GM18519 (cell line): Measurements from ENCODE around the gene PLRG1.
A peak's percentile ranks its signal among the peaks of the same experiment; 100 is the strongest.

Source experiments
- ATAC-seq: cut with Tn5 transposase; IDR thresholded peaks from one replicate; pipeline ENCODE4 v1.9.1; 2021; ENCODE audit warnings: mild to moderate bottlenecking, moderate library complexity; ENCODE audit not compliant: unreplicated experiment, low FRiP score

PLRG1 gene

DNA sequence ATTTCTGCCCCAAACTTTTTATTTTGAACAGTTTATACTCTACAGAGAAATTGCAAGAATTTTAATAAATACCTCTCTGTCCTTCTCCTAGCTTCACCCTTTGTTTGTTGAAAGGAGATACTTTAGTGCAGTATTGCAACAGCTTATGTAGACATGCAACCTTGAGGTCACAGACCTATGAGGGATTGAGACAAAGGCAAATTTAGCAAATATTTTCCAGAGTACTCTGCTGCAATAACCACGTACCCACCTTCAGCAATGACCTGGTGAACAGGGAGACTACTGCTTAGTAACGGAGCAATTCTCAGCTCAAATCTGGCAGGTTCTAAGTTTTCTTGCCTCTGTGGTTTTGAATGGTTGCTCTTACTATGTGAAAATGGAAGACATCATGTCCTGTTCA is 27.1 kb upstream of the PLRG1 start:
- no peak for ATAC-seq

DNA sequence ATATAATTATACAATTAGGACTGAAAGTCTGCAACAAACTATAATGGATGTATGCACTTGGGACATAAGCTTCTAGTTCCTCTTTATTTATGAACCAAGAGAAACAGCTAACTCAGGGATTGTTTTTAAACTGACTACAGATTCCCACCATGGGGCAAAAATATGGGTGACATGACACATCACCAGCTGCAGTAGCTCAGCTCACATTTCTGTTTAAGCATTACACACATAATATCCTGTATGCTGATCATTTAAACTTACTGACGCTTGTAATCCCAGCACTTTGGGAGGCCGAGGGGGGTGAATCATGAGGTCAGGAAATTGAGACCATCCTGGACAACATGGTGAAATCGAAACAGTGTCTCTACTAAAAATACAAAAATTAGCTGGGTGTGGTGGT is 24.1 kb upstream of the PLRG1 start:
- no peak for ATAC-seq

DNA sequence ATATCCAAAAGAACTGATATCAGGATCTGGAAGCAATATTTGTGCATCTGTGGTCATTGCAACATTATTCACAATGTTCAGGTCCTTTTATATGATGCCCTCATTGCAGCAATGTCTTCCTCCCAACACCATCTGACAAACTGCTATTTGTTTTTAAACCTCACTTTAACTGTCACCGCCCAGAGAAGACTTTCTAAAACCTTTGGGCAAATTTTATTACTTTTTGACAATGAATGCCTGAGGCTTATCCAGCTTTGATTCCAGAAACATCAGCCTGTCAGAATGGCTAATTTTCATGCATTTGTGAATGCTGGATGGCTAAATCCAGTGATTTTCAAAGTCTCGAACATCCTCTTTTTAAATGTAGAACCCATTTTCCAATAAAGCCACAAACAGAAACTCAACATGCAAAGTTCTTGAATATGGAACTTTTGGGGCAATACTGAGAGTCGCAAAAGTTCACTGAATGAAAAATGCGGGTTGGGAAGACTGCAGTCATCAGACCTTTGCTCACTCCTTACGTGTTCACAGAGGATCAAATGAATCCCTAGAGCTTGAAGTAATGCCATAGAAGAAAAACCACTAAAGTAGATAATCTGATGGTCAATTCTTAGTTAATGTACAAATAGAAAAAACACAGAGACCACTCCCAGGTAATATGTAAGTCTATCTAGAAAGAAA is 23.1 kb upstream of the PLRG1 start:
- no peak for ATAC-seq

DNA sequence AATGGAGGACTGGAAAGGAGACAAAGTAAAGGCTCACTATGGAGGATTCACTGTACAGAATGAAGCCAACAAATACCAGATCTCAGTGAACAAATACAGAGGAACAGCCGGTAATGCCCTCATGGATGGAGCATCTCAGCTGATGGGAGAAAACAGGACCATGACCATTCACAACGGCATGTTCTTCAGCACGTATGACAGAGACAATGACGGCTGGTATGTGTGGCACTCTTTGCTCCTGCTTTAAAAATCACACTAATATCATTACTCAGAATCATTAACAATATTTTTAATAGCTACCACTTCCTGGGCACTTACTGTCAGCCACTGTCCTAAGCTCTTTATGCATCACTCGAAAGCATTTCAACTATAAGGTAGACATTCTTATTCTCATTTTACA is 19.4 kb upstream of the PLRG1 start:
- ATAC-seq: no peak

DNA sequence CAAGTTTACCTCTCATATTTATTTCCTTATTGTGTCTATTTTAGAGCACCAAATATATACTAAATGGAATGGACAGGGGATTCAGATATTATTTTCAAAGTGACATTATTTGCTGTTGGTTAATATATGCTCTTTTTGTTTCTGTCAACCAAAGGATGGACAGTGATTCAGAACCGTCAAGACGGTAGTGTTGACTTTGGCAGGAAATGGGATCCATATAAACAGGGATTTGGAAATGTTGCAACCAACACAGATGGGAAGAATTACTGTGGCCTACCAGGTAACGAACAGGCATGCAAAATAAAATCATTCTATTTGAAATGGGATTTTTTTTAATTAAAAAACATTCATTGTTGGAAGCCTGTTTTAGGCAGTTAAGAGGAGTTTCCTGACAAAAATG is 18.8 kb upstream of the PLRG1 start:
- no peak for ATAC-seq

DNA sequence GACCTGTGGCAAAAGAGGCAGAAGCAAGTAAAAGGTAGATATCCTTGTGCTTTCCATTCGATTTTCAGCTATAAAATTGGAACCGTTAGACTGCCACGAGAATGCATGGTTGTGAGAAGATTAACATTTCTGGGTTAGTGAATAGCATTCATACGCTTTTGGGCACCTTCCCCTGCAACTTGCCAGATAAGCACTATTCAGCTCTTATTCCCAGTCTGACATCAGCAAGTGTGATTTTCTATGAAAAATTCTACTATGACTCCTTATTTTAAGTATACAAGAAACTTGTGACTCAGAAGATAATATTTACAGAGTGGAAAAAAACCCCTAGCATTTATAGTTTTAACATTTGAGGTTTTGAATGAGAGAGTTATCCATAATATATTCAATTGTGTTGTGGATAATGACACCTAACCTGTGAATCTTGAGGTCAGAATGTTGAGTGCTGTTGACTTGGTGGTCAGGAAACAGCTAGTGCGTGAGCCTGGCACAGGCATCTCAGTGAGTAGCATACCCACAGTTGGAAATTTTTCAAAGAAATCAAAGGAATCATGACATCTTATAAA is 16.5 kb upstream of the PLRG1 start:
- no peak for ATAC-seq

DNA sequence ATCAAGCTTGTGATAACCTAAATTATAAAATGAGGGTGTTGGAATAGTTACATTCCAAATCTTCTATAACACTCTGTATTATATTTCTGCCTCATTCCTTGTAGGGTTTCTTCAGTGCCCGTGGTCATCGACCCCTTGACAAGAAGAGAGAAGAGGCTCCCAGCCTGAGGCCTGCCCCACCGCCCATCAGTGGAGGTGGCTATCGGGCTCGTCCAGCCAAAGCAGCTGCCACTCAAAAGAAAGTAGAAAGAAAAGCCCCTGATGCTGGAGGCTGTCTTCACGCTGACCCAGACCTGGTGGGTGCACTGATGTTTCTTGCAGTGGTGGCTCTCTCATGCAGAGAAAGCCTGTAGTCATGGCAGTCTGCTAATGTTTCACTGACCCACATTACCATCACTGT is 15.5 kb upstream of the PLRG1 start:
- ATAC-seq: no peak

DNA sequence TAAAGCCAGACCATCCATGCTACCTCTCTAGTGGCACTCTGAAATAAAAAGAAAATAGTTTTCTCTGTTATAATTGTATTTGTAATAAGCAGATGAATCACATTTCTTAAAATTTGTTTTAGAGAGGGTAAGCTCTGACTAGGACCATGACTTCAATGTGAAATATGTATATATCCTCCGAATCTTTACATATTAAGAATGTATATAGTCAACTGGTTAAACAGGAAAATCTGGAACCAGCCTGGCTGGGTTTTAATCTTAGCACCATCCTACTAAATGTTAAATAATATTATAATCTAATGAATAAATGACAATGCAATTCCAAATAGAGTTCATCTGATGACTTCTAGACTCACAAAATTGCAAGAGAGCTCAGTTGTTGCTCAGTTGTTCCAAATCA is 14.1 kb upstream of the PLRG1 start:
- no peak for ATAC-seq

DNA sequence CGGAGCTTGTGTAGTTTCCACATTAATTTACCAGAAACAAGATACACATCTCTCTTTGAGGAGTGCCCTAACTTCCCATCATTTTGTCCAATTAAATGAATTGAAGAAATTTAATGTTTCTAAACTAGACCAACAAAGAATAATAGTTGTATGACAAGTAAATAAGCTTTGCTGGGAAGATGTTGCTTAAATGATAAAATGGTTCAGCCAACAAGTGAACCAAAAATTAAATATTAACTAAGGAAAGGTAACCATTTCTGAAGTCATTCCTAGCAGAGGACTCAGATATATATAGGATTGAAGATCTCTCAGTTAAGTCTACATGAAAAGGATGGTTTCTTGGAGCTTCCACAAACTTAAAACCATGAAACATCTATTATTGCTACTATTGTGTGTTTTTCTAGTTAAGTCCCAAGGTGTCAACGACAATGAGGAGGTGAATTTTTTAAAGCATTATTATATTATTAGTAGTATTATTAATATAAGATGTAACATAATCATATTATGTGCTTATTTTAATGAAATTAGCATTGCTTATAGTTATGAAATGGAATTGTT is 12.6 kb upstream of the PLRG1 start, which contains the start of gene FGB:
FGB (plus strand) TSS at position 315 of the 558 bp plus-strand sequence; CDS start at position 323, 8 bp downstream.
- no peak for ATAC-seq

DNA sequence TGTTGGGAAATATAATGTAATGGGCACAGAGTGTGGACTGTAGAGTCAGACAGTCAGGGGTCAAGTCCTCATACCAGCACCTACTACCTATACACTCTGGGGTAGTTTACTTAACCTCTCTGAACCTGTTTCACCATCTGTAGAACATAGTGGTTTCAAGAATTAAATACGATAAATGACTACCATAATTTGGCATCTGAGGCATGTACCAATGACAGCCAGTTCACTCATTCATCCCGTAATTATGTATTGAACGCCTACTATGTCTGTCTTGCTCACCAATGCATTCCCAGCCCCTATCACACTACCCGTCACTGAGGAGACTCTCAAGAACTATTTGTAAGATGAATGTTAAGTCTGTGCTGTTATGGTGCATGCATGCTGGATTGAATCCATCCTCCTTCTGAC is 10.6 kb upstream of the PLRG1 start:
- ATAC-seq: no peak

DNA sequence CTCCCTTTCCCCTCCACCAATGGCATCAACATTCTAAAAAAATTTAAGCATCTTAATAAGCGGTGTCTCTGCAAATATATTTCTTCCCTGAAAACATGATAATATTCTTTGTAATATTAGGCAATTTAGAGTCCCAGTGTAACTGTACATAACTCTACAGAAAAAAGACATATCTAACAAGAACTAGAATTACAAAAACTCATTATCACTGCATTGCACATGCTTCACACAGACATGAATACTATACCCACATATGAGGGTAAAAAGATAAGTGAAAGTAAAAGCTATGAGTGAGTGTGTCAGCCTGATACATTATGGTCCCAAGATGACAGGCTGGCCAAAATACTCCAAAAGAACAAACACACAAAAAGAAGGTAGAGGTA is 10.2 kb upstream of the PLRG1 start:
- no peak for ATAC-seq

DNA sequence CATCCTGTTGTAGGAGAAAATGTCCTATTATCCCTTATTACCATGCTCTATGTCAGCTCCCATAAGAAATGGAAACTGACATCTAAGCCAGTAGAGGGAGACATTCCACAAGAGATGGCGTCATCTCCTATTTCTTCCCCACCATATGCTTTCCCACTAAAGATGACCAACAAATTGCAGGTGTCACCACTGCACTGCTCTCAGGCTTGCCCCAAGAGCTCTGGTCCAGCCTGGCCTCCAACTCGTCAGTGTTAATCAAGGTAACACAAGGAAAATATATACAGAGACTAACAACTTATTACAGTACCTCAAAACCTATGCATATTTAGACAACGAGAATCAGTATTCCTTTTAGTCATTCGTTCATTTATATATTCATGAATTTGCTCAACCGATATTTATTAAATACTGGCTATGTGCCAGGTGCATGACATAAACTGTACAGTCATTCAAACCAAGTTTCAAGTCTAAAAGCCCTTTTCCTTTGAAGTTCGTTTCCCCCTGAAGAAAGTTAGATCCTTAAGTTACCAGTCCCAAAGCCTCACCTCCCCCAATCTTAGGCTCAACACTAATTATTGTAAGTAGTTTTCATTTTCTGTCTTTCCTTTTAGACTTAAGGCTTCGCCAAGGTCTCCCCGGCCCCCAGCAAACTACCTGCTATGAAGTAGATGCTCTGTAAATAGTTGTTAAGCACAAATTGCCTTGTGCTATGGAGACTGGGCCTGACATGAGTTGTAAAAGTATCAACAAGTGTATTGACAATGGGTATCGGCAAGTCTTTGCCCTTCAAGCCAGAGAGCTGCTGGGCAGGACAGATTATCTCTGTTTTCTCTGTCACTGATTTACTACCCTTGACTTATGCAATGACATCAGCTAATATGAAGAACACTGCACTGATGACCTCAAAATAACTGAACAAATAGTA is 9.6 kb upstream of the PLRG1 start:
- peak; percentile 79 for ATAC-seq

DNA sequence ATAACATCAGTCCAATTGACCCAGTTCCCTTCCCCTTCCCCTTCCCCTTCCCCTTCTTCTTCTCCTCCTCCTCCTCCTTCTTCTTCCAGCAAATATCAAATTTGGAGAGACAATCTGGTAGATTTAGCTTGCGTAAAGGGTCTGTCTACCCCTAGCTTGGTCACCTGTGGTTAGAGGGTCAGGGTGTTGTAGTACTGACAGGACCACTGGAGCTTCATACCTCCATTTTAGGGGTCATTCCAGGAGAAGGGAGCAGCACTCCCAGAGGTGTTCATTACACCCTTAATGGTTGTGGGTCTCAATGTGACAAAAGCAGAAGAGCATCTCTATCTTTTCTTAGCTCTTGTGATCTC is 8.9 kb upstream of the PLRG1 start:
- ATAC-seq: peak; percentile 12

DNA sequence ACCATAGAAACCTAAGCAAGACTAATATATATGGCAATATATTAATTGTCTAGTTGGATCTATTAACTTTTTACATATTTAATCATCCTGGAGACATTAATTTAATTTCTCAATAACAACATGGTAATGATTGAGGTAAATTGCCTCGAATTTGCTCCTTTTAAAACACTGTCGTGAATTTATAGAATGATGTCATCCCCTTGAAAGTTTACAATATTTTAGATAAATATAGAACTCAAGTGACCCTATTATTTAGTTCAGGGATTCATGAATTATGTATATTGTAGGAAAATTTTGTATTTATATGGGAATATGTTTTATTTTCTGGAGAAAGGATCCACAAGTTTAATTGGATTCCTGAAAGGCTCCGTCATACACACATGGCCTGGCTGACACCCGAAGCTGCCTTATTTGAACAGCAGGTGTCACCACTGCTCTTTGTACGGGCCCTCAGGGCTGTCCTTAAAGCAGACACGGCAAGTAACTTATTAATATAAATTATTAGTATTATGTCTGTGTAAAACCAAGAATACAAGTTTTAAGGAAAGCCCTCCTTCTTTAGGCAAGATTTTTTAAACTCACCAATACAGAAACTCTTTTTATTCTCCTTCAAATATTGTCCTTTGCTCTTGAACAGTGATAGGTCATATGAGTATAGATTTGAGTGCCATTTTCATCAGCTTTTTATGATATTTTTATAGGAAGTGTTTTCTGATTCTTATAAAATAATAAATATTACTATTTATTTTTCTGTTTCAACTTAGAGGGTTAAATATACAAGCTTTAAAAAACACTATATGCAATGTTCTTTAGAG is 1.9 kb upstream of the PLRG1 start:
- peak; percentile 49 for ATAC-seq

DNA sequence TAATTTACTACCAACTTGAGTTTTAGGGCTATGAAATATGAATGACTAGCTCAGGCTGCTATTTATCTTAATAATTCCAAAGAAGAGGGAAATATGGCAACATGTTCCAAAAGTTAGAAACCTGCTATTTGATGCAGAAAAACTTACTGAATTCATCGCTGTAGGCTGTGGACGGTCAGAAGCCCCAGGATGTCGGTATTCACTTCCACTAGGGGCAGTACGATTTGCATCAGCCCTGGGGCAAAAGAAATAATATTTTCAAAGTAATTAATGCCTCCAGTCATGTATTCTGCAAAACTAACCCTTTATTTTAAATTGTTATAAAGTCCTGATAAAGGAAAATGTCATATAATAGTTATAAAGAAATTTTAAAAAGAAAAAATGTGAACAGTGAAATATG is 4.5 kb downstream of the PLRG1 start:
- no peak for ATAC-seq

DNA sequence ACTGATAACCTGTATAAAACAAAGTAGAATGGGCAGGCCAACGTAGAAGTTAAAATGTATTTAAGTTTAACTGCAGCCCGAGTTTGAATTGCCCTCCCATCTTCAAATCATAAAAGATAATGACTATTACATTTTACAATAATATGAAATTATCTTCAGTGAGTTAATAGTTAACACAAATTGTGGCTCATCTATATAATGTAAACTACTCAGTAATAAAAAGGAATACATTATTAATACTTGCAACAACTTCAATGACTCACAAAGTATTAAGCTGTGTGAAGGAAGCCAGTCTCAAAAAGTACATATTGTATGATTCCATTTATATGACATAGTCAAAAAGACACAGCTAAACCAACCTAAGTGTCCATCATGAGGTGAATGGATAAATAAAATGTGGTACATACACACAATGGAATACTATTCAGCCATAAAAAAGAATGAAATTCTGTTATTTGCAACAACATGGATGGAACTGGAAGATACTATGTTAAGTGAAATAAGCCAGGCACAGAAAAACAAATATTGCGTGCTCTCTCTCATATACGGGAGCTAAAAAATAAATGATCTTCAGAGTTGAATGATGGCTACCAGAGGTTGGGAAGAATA is 7.8 kb downstream of the PLRG1 start:
- ATAC-seq: no peak

DNA sequence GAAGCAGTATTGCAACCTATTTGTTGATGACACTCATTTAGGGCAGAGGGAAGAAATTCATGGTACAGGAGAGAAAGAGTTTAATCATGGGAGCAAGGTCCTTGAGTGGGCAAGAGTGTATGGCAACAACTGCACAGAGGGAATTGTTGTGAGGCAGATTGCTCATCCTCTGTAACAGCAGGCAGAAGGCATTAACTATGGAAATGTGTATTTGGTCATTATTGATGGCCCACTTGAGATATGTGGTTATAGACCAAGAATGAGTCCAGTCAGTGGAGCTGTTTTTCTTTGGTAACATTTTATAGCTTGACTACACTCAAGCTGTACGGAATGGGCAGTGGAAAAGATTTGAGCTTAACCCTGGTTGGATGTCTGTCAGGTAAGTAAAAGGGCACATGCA is 15.9 kb downstream of the PLRG1 start:
- no peak for ATAC-seq

DNA sequence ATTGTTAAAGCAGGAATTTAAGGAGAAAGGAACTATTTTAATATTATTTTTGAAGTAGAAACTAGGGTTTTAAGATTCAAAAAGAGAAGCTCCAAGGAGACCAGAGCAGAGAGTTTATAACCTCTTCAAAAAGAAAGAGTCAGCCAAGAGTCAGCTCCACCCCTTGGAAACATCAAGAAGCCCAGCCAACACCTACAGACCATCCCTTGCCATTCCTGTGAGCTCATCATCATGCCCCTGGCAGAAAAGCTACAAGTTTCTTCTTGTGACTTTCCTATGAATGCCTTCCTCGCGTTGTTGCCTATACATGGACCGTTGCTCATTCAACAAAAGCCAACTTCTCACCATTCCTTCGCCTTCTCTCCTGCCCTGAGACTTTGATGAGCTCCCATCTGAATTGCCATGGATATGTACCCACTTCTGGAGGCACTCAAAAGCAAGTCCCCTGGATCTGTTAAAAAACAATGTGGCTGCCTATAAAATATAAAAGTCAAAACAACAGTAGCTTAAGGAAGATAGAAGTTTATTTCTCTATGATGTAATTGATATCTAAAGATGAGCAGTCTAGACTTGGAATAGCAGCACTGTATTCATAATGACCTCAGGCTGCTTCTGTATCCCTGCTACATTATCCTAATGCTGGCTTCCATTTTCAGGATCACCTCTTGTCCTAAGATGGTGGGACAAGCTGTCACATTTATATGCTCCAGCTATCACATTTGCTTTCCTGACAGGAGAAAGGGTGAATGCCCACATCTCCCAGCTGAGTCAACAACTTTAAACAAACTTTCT is 20.3 kb downstream of the PLRG1 start:
- ATAC-seq: no peak

DNA sequence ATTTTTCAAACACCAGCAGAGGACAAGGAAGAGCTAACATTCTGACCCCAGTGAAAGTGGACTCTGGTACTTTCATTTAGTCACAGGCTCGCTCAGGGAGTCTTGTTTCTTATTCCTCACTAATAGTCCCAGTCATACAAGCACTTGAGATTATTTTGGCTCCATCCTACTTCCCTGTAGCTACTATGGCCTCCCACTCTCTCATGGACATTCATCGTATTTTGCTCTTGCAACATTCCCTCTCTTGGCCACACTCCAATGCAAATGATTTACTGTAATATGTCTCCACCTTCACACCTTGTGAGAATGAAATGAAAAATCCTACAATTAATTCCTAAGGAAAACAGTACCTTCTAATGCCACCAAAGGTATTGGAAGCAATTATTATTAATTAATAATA is 21.3 kb downstream of the PLRG1 start:
- no peak for ATAC-seq
